ENCODE measurements around the gene TRAM2. TPM values are rescaled to one million over a fixed set of nuclear protein-coding genes. Genes with fewer than 3 reads are reported as not detected.

Gene TRAM2
- total and polyA plus RNA-seq, 2 donors (not counting 3 experiments of a cell fraction or from before 2014, with no cell fraction given) = 85.7 to 98.6 TPM

- BruUV-seq (replicated peaks) = no TSS peak
- Histone ChIP-seq H3K9me1 (replicated peaks; ENCODE audit: control insufficient read depth, extremely low read depth, insufficient read depth, low read length) (no peaks in the 10 kb centered on the region), H3K9ac (replicated peaks; ENCODE audit: extremely low read depth, insufficient read depth, low read length) (no peak overlapping the region), H4K20me1 (replicated peaks; ENCODE audit: control insufficient read depth, extremely low read depth, insufficient read depth, low read length) (no peaks in the 10 kb centered on the region), H3K4me2 (ENCODE audit: insufficient read depth, low read length) (no peak overlapping the region), H3K9me3 (replicated peaks; ENCODE audit: control insufficient read depth, insufficient read depth, low read length) (no peaks in the 10 kb centered on the region), H3K79me2 (ENCODE audit: control insufficient read depth, insufficient read depth, low read length) (no peaks in the 10 kb centered on the region), H3K27ac (ENCODE audit: insufficient read depth, low read depth, low read length) (no peak overlapping the region), H3K4me1 (ENCODE audit: control insufficient read depth, extremely low read depth, insufficient read depth, low read length) (peaks cover 34% of the 10 kb centered on the region), H3K36me3 (ENCODE audit: control insufficient read depth in 2 of 2, extremely low read depth in 1 of 2, insufficient read depth in 2 of 2, low read length in 2 of 2) (no peaks in the 10 kb centered on the region), H3K27me3 (ENCODE audit: control insufficient read depth in 2 of 2, insufficient read depth in 2 of 2, low read length in 2 of 2) (no peaks in the 10 kb centered on the region), H3K4me3 (replicated peaks in 1 of 3; ENCODE audit: insufficient read depth in 1 of 3, low read depth in 1 of 3, low read length in 3 of 3) (no peak overlapping the region), H2AFZ (ENCODE audit: low read depth, low read length) (no peak overlapping the region)
- DNase-seq (ENCODE audit: low read depth, low spot score) (no peak), FAIRE-seq (no peak)
- dilution Hi-C loops (cut with MboI; ENCODE audit: extremely low pct_ligation_motif_present, low sequenced_read_pairs) = no loop called here
- CTCF ChIA-PET = no interaction called here
- intact Hi-C loops (cut with micrococcal nuclease) = no loop called here
- POLR2A ChIA-PET = no interaction called here
- TF ChIP-seq JUN (IDR thresholded peaks at IDR 0.05; ENCODE audit: borderline replicate concordance, insufficient read depth, insufficient read length, low read depth) = no peak
- TF ChIP-seq GATA2 (IDR thresholded peaks at IDR 0.05; ENCODE audit: insufficient read depth, insufficient read length, low read depth, low read length) = no peak
- TF ChIP-seq, protein P1, sequence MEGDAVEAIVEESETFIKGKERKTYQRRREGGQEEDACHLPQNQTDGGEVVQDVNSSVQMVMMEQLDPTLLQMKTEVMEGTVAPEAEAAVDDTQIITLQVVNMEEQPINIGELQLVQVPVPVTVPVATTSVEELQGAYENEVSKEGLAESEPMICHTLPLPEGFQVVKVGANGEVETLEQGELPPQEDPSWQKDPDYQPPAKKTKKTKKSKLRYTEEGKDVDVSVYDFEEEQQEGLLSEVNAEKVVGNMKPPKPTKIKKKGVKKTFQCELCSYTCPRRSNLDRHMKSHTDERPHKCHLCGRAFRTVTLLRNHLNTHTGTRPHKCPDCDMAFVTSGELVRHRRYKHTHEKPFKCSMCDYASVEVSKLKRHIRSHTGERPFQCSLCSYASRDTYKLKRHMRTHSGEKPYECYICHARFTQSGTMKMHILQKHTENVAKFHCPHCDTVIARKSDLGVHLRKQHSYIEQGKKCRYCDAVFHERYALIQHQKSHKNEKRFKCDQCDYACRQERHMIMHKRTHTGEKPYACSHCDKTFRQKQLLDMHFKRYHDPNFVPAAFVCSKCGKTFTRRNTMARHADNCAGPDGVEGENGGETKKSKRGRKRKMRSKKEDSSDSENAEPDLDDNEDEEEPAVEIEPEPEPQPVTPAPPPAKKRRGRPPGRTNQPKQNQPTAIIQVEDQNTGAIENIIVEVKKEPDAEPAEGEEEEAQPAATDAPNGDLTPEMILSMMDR (IDR thresholded peaks at IDR 0.05; ENCODE audit: extremely low read depth in 1 of 2, insufficient read depth in 1 of 2, low read depth in 1 of 2, low read length in 2 of 2) = no peak
- TF ChIP-seq POLR2A (IDR thresholded peaks at IDR 0.05; ENCODE audit: low read depth, low read length) = no peak
- no peak for TF ChIP-seq EZH2 (IDR thresholded peaks at IDR 0.05; ENCODE audit: borderline replicate concordance, low read depth, low read length, severe bottlenecking)
- no peak for TF ChIP-seq MYC (IDR thresholded peaks at IDR 0.05; ENCODE audit: low read depth, low read length)
- TF ChIP-seq FOS (IDR thresholded peaks at IDR 0.05; ENCODE audit: borderline replicate concordance, insufficient read depth, low read length) = no peak
- TF ChIP-seq POLR2AphosphoS5 (IDR thresholded peaks at IDR 0.05; ENCODE audit: insufficient read depth, low read depth, low read length) = no peak
- TF ChIP-seq, protein P2, sequence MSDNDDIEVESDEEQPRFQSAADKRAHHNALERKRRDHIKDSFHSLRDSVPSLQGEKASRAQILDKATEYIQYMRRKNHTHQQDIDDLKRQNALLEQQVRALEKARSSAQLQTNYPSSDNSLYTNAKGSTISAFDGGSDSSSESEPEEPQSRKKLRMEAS (IDR thresholded peaks at IDR 0.05; ENCODE audit: insufficient read depth, insufficient read length) = no peak
Observed at GRCh38 chr6:52494298-52495072, 82.4 kb downstream of the TRAM2 start.

Measured in endothelial cell of umbilical vein (primary cell).